H9 (cell line): Measurements from ENCODE around the gene MEGF10. TPM values are rescaled to one million over a fixed set of nuclear protein-coding genes. Genes with fewer than 3 reads are reported as not detected.

Source experiments
- DNase-seq: peaks from one replicate; pipeline ENCODE4 v3.0.0-alpha.2; 2017
- H2AFZ ChIP-seq: one replicate; pipeline ENCODE4 v1.6.1; 2013; ENCODE audit warnings: mild to moderate bottlenecking, low read length, control low read depth, moderate library complexity
- H2AK5ac ChIP-seq: 2 replicates; pipeline ENCODE4 v1.6.1; 2013; ENCODE audit warnings: low read length, control low read depth, mixed read lengths; ENCODE audit not compliant: insufficient read length
- H2BK120ac ChIP-seq: one replicate; pipeline ENCODE4 v1.6.1; 2013; ENCODE audit warnings: low read depth, mild to moderate bottlenecking, low read length, control low read depth, inconsistent platforms; ENCODE audit not compliant: poor library complexity, severe bottlenecking
- H2BK12ac ChIP-seq: 2 replicates; pipeline ENCODE4 v1.6.1; 2013; ENCODE audit warnings: low read length, control low read depth, mixed read lengths, low read depth; ENCODE audit not compliant: insufficient read length
- H2BK15ac ChIP-seq: 2 replicates; pipeline ENCODE4 v1.6.1; 2013; ENCODE audit warnings: low read depth, low read length, control low read depth
- H2BK20ac ChIP-seq: one replicate; pipeline ENCODE4 v1.6.1; 2013; ENCODE audit warnings: low read depth, mild to moderate bottlenecking, low read length, control low read depth, inconsistent platforms; ENCODE audit not compliant: poor library complexity, severe bottlenecking
- H2BK5ac ChIP-seq: 2 replicates; pipeline ENCODE4 v1.6.1; 2013; ENCODE audit warnings: low read length, control low read depth, mixed read lengths; ENCODE audit not compliant: insufficient read length
- H3K14ac ChIP-seq: 2 replicates; pipeline ENCODE4 v1.6.1; 2013; ENCODE audit warnings: low read length, control low read depth; ENCODE audit not compliant: insufficient read depth
- H3K18ac ChIP-seq: 2 replicates; pipeline ENCODE4 v1.6.1; 2013; ENCODE audit warnings: low read depth, mild to moderate bottlenecking, mixed read lengths, low read length, control low read depth; ENCODE audit not compliant: insufficient read length
- H3K23ac ChIP-seq: 2 replicates; pipeline ENCODE4 v1.6.1; 2013; ENCODE audit warnings: low read length, control low read depth, mixed read lengths, low read depth; ENCODE audit not compliant: insufficient read length
- H3K23me2 ChIP-seq: 2 replicates; pipeline ENCODE4 v1.6.1; 2013; ENCODE audit warnings: low read depth, mild to moderate bottlenecking, mixed read lengths, low read length, control low read depth; ENCODE audit not compliant: insufficient read length, poor library complexity, severe bottlenecking
- H3K27ac ChIP-seq: 2 replicates; pipeline ENCODE4 v1.5.1; 2013; ENCODE audit warnings: low read length, control low read depth, mixed read lengths, low read depth; ENCODE audit not compliant: insufficient read length
- H3K27me3 ChIP-seq: 2 replicates; pipeline ENCODE4 v1.6.1; 2013; ENCODE audit warnings: low read length, control low read depth, inconsistent platforms; ENCODE audit not compliant: insufficient read depth
- H3K4ac ChIP-seq: 2 replicates; pipeline ENCODE4 v1.6.1; 2013; ENCODE audit warnings: low read depth, mild to moderate bottlenecking, control low read depth, inconsistent platforms, low read length, moderate library complexity
- H3K4me1 ChIP-seq: 2 replicates; pipeline ENCODE4 v1.6.1; 2013; ENCODE audit warnings: low read length, control low read depth, inconsistent platforms; ENCODE audit not compliant: insufficient read depth
- H3K4me2 ChIP-seq: 2 replicates; pipeline ENCODE4 v1.6.1; 2013; ENCODE audit warnings: low read length, control low read depth, mixed read lengths; ENCODE audit not compliant: insufficient read length, insufficient read depth
- H3K56ac ChIP-seq: 2 replicates; pipeline ENCODE4 v1.6.1; 2013; ENCODE audit warnings: low read depth, mild to moderate bottlenecking, mixed read lengths, low read length, control low read depth; ENCODE audit not compliant: insufficient read length
- H3K79me1 ChIP-seq: 2 replicates; pipeline ENCODE4 v1.6.1; 2013; ENCODE audit warnings: low read depth, mild to moderate bottlenecking, moderate library complexity, low read length, control low read depth, inconsistent platforms; ENCODE audit not compliant: insufficient read depth, poor library complexity, severe bottlenecking
- H3K79me2 ChIP-seq: 2 replicates; pipeline ENCODE4 v1.6.1; 2013; ENCODE audit warnings: low read length, control low read depth, inconsistent platforms; ENCODE audit not compliant: insufficient read depth
- H3K9ac ChIP-seq: 2 replicates; pipeline ENCODE4 v1.6.1; 2013; ENCODE audit warnings: low read length, control low read depth, mixed read lengths; ENCODE audit not compliant: insufficient read length; ENCODE audit errors: extremely low read depth
- H3K9me3 ChIP-seq: one replicate; pipeline ENCODE4 v1.6.1; 2013; ENCODE audit warnings: low read depth, low read length, inconsistent platforms; ENCODE audit not compliant: control insufficient read depth
- H3T11ph ChIP-seq: one replicate; pipeline ENCODE4 v1.6.1; 2013; ENCODE audit warnings: mild to moderate bottlenecking, low read length, control low read depth, inconsistent platforms
- H4K20me1 ChIP-seq: one replicate; pipeline ENCODE4 v1.6.1; 2013; ENCODE audit not compliant: control insufficient read depth, insufficient read length, insufficient read depth
- H4K5ac ChIP-seq: 2 replicates; pipeline ENCODE4 v1.6.1; 2013; ENCODE audit warnings: low read depth, mild to moderate bottlenecking, mixed read lengths, low read length, control low read depth; ENCODE audit not compliant: insufficient read length
- H4K8ac ChIP-seq: replicated peaks from 2 replicates; pipeline ENCODE4 v1.6.1; 2013; ENCODE audit warnings: low read length, control low read depth, mixed read lengths, low read depth; ENCODE audit not compliant: insufficient read length
- H4K91ac ChIP-seq: 2 replicates; pipeline ENCODE4 v1.6.1; 2013; ENCODE audit warnings: low read depth, mild to moderate bottlenecking, moderate library complexity, mixed read lengths, low read length, control low read depth; ENCODE audit not compliant: insufficient read length
- H3K27ac Mint-ChIP-seq, 3 experiments: 2 replicates in 2 of 3; 3 replicates in 1 of 3; pipeline ENCODE4 v1.8.0; 2020 to 2021; ENCODE audit warnings: mixed read lengths in 3 of 3, mild to moderate bottlenecking in 1 of 3, moderate library complexity in 1 of 3
- H3K27me3 Mint-ChIP-seq: 2 replicates; pipeline ENCODE4 v1.8.0; 2021; ENCODE audit warnings: low read depth, mild to moderate bottlenecking, moderate library complexity, mixed read lengths
- H3K36me3 Mint-ChIP-seq, 3 experiments: 2 replicates in 2 of 3; 3 replicates in 1 of 3; pipeline ENCODE4 v1.8.0; 2020 to 2021; ENCODE audit warnings: low read depth in 3 of 3, mixed read lengths in 3 of 3; ENCODE audit not compliant: insufficient read depth in 1 of 3
- H3K4me1 Mint-ChIP-seq, 2 experiments: 2 replicates each; pipeline ENCODE4 v1.8.0; 2020; ENCODE audit warnings: mixed read lengths in 2 of 2
- H3K4me3 Mint-ChIP-seq, 2 experiments: 2 replicates in 1 of 2; 3 replicates in 1 of 2; pipeline ENCODE4 v1.8.0; 2020 to 2021; ENCODE audit warnings: mild to moderate bottlenecking in 2 of 2, mixed read lengths in 2 of 2, moderate library complexity in 1 of 2
- H3K9me3 Mint-ChIP-seq, 2 experiments: 2 replicates in 1 of 2; 3 replicates in 1 of 2; pipeline ENCODE4 v1.8.0; 2020; ENCODE audit warnings: mild to moderate bottlenecking in 2 of 2, mixed read lengths in 2 of 2, moderate library complexity in 1 of 2
- CTCF ChIP-seq: fragments of 200-600 bp; sonication (generic); conservative IDR thresholded peaks from 3 replicates; pipeline ENCODE4 v1.8.0; 2021; ENCODE audit warnings: antibody characterized with exemption, mild to moderate bottlenecking
- WGBS: extraction: QIAGEN DNeasy Blood & Tissue Kit; methylation state at CpG from one replicate; pipeline ENCODE4 v1.1.7; 2013; ENCODE audit warnings: missing lambda C conversion rate, low lambda C conversion rate, mixed read lengths; ENCODE audit not compliant: insufficient read length; ENCODE audit errors: extremely low coverage; 5-methylcytosine and 5-hydroxymethylcytosine counted together
- total RNA-seq: library from RNA; stranded (reverse); gene quantifications from 2 replicates; pipeline ENCODE4 v1.2.1, GENCODE V29; 2021

The MEGF10 gene
- total RNA-seq, 1 experiment from 2014 or later: 36.5 TPM

- H3K4me3 Mint-ChIP-seq: no peak overlapping the region
- H3K36me3 Mint-ChIP-seq: no peaks in the 10 kb centered on the region
- Histone ChIP-seq H3K4me2 (no peak overlapping the region), H4K91ac (no peak overlapping the region), H3K23ac (no peak overlapping the region), H2AK5ac (no peak overlapping the region), H2BK5ac (no peak overlapping the region), H2AFZ (no peak overlapping the region), H3K4me1 (no peaks in the 10 kb centered on the region), H4K5ac (no peak overlapping the region), H3K27me3 (no peaks in the 10 kb centered on the region), H2BK20ac (no peak overlapping the region), H3T11ph (no peak overlapping the region), H3K79me1 (no peaks in the 10 kb centered on the region), H3K56ac (no peak overlapping the region), H2BK12ac (no peak overlapping the region), H4K20me1 (no peaks in the 10 kb centered on the region), H2BK15ac (no peak overlapping the region), H3K18ac (no peak overlapping the region), H3K23me2 (no peaks in the 10 kb centered on the region), H2BK120ac (no peak overlapping the region), H3K9ac (no peak overlapping the region), H3K9me3 (no peaks in the 10 kb centered on the region), H3K79me2 (no peaks in the 10 kb centered on the region), H3K14ac (no peak overlapping the region), H3K4ac (no peak overlapping the region), H4K8ac (no peak overlapping the region), H3K27ac (no peak overlapping the region)
- TF ChIP-seq CTCF: no peak
- no peak overlapping the region for H3K27ac Mint-ChIP-seq
- DNase-seq: no peak
- H3K27me3 Mint-ChIP-seq: no peaks in the 10 kb centered on the region
- peaks cover 0 to 9% of the 10 kb centered on the region in 2 experiments; a peak in 2 of 4 replicates for H3K4me1 Mint-ChIP-seq
- WGBS: no CpG with 5 or more reads among the region's 3 CpGs
- no peaks in the 10 kb centered on the region for H3K9me3 Mint-ChIP-seq
These were observed 182.1 kb downstream of the MEGF10 start for GRCh38 chr5:127472700-127473099.
